OCI-LY7 (cell line): ENCODE measurements around the gene RGS8. TPM values are rescaled to one million over a fixed set of nuclear protein-coding genes. Genes with fewer than 3 reads are reported as not detected.
"Not testable (repeated sequence)": the region's sequence is repeated elsewhere in the genome, so short reads cannot be mapped to it uniquely, and the experiment has no call there.

ENCODE experiments used
- BruUV-seq: library from RNA; stranded (reverse); fragments of 400-500 nt; replicated peaks from 2 replicates; lab custom pipeline; 2021; lab: Mats Ljungman, UMichigan
- CTCF ChIA-PET: fragments of 300-600 bp; sonication (Branson Sonifier 250); formaldehyde crosslinking; loops from one replicate; lab custom pipeline; 2022; ENCODE audit warnings: antibody characterized with exemption; ENCODE audit not compliant: unreplicated experiment; lab: Charles Lee
- POLR2A ChIA-PET: fragments of 300-600 bp; sonication (Branson Sonifier 250); formaldehyde crosslinking; loops from one replicate; lab custom pipeline; 2022; ENCODE audit warnings: antibody characterized with exemption; lab: Charles Lee
- DNase-seq: peaks from one replicate; pipeline ENCODE4 v3.0.0-alpha.2; 2015; ENCODE audit warnings: low spot score
- H2AFZ ChIP-seq: fragments of 200-600 bp; sonication (generic), shearing (Covaris generic); 2 replicates; pipeline ENCODE4 v1.6.1; 2014; ENCODE audit warnings: mild to moderate bottlenecking, antibody characterized with exemption, low read length, moderate library complexity
- H3K27ac ChIP-seq: fragments of 200-600 bp; sonication (generic); 2 replicates; pipeline ENCODE4 v1.5.1; 2014; ENCODE audit warnings: mixed run types, low read depth, mild to moderate bottlenecking, moderate library complexity, low read length, inconsistent platforms; ENCODE audit not compliant: poor library complexity, severe bottlenecking
- H3K36me3 ChIP-seq: fragments of 200-600 bp; sonication (generic); 2 replicates; pipeline ENCODE4 v1.6.1; 2014; ENCODE audit warnings: mild to moderate bottlenecking, antibody characterized with exemption, low read length, moderate library complexity, mixed read lengths; ENCODE audit not compliant: insufficient read depth
- H3K4me1 ChIP-seq: fragments of 200-600 bp; sonication (generic); 2 replicates; pipeline ENCODE4 v1.5.1; 2014; ENCODE audit warnings: mild to moderate bottlenecking, low read length; ENCODE audit not compliant: insufficient read depth, poor library complexity, severe bottlenecking
- H3K4me2 ChIP-seq: fragments of 200-600 bp; sonication (generic); 2 replicates; pipeline ENCODE4 v1.6.1; 2014; ENCODE audit warnings: mild to moderate bottlenecking, low read length
- H3K4me3 ChIP-seq: fragments of 200-600 bp; sonication (generic); 2 replicates; pipeline ENCODE4 v1.5.1; 2014; ENCODE audit warnings: mild to moderate bottlenecking, low read depth, low read length; ENCODE audit not compliant: poor library complexity, severe bottlenecking
- H3K79me2 ChIP-seq: fragments of 200-600 bp; sonication (generic); 2 replicates; pipeline ENCODE4 v1.6.1; 2016; ENCODE audit warnings: low read depth, mild to moderate bottlenecking, low read length, moderate library complexity, mixed read lengths; ENCODE audit not compliant: insufficient read depth
- H3K9me2 ChIP-seq: fragments of 200-600 bp; sonication (generic); 2 replicates; pipeline ENCODE4 v1.6.1; 2016; ENCODE audit warnings: mild to moderate bottlenecking, low read length, mixed read lengths; ENCODE audit not compliant: insufficient read depth
- H3K9me3 ChIP-seq: fragments of 200-600 bp; sonication (generic); 2 replicates; pipeline ENCODE4 v1.6.1; 2014; ENCODE audit warnings: mild to moderate bottlenecking, mixed run types, low read length, mixed read lengths
- H4K20me1 ChIP-seq: fragments of 200-600 bp; sonication (generic); 2 replicates; pipeline ENCODE4 v1.6.1; 2014; ENCODE audit warnings: mild to moderate bottlenecking, antibody characterized with exemption, low read length, moderate library complexity, mixed read lengths; ENCODE audit not compliant: insufficient read depth
- EZH2phosphoT487 ChIP-seq: fragments of 200-600 bp; sonication (generic); IDR thresholded peaks from 2 replicates; pipeline ENCODE4 v1.6.1; 2018; ENCODE audit warnings: low read depth, borderline replicate concordance, mild to moderate bottlenecking, mixed run types, antibody characterized with exemption, low read length, moderate library complexity, mixed read lengths
- intact Hi-C: fragments of 100-400 bp; cut with micrococcal nuclease; formaldehyde crosslinking; loops from one replicate; pipeline ENCODE4 v1.10.0; 2022; ENCODE audit not compliant: unreplicated experiment
- total RNA-seq, 2 experiments: library from RNA; depleted of rRNA in 1 of 2; stranded (reverse); fragments of >200 nt in 1 of 2; shearing (Covaris generic) in 1 of 2; gene quantifications; 2 replicates each; pipeline ENCODE4 v1.2.3, GENCODE V29; 2014 to 2022

Gene RGS8
- total RNA-seq, 2 experiments from 2014 or later, result 1.2 TPM; not detected in 1

GRCh38 chr1:182699393-182700350 is 15.3 kb upstream of the RGS8 start:
- no peak for TF ChIP-seq EZH2phosphoT487
- no peaks in the 10 kb centered on the region for H3K36me3 ChIP-seq
- no peak for DNase-seq
- no TSS peak for BruUV-seq
- intact Hi-C loops, result loop anchor here (5.0 kb wide), 1 partner anchor 68 kb away; no protein-coding TSS in a partner anchor
- H2AFZ ChIP-seq, result no peak overlapping the region
- H3K4me2 ChIP-seq, result no peak overlapping the region
- no peaks in the 10 kb centered on the region for H3K9me2 ChIP-seq
- H3K9me3 ChIP-seq, result no peaks in the 10 kb centered on the region
- H4K20me1 ChIP-seq, result no peaks in the 10 kb centered on the region
- H3K4me1 ChIP-seq, result no peaks in the 10 kb centered on the region
- H3K27ac ChIP-seq, result no peak overlapping the region
- POLR2A ChIA-PET, result interaction anchor here (1.0 to 1.5 kb wide), 2 partner anchors 17 to 83 kb away, joined by 3 to 5 read pairs; no protein-coding TSS in a partner anchor
- CTCF ChIA-PET, result interaction anchor here (1.5 kb wide), 1 partner anchor 9 kb away, joined by 4 read pairs; no protein-coding TSS in a partner anchor
- H3K4me3 ChIP-seq, result no peak overlapping the region
- H3K79me2 ChIP-seq, result no peaks in the 10 kb centered on the region

GRCh38 chr1:182698971-182699370 is 14.6 kb upstream of the RGS8 start:
- POLR2A ChIA-PET, result interaction anchor here (1.0 to 1.2 kb wide), 2 partner anchors 10 to 82 kb away, joined by 3 to 5 read pairs; no protein-coding TSS in a partner anchor
- no TSS peak for BruUV-seq
- no peak overlapping the region for H2AFZ ChIP-seq
- no peak for DNase-seq
- no peak for TF ChIP-seq EZH2phosphoT487
- H3K79me2 ChIP-seq, result no peaks in the 10 kb centered on the region
- H3K9me3 ChIP-seq, result no peaks in the 10 kb centered on the region
- H3K4me1 ChIP-seq, result no peaks in the 10 kb centered on the region
- H3K4me2 ChIP-seq, result no peak overlapping the region
- H3K27ac ChIP-seq, result no peak overlapping the region
- H3K9me2 ChIP-seq, result no peaks in the 10 kb centered on the region
- H3K36me3 ChIP-seq, result no peaks in the 10 kb centered on the region
- CTCF ChIA-PET, result no interaction called here
- H3K4me3 ChIP-seq, result no peak overlapping the region
- intact Hi-C loops, result loop anchor here (5.0 kb wide), 1 partner anchor 68 kb away; no protein-coding TSS in a partner anchor
- H4K20me1 ChIP-seq, result no peaks in the 10 kb centered on the region

GRCh38 chr1:182693139-182693538 is 8.8 kb upstream of the RGS8 start:
- H3K4me2 ChIP-seq, H3K4me3 ChIP-seq, H3K27ac ChIP-seq, BruUV-seq, intact Hi-C loops, H4K20me1 ChIP-seq, DNase-seq, H3K9me3 ChIP-seq, H3K4me1 ChIP-seq, H3K36me3 ChIP-seq, CTCF ChIA-PET, H2AFZ ChIP-seq, H3K9me2 ChIP-seq, H3K79me2 ChIP-seq: not testable (repeated sequence)
- POLR2A ChIA-PET, result interaction anchor here (0.6 kb wide), 1 partner anchor 8 kb away, joined by 3 read pairs; no protein-coding TSS in a partner anchor
